IMR-90 (cell line): ENCODE measurements around the gene OSBPL6. TPM values are rescaled to one million over a fixed set of nuclear protein-coding genes. Genes with fewer than 3 reads are reported as not detected.

Experiments
- ATAC-seq: fragments of 200-7000 bp; cut with Tn5 transposase; 2 replicates; pipeline ENCODE4 v1.9.1; 2020; ENCODE audit warnings: low read depth, mild to moderate bottlenecking, moderate library complexity
- BruUV-seq: library from RNA; stranded (reverse); fragments of 400-500 nt; replicated peaks from 2 replicates; lab custom pipeline; 2021; lab: Mats Ljungman, UMichigan
- CTCF ChIA-PET: fragments of 300-600 bp; formaldehyde crosslinking; extraction: SDS; loops from one replicate; lab custom pipeline; 2021; ENCODE audit warnings: antibody characterized with exemption; lab: Yijun Ruan, JAX
- POLR2A ChIA-PET: fragments of 300-600 bp; sonication (Branson Sonifier 250); formaldehyde crosslinking; loops from one replicate; lab custom pipeline; 2022; ENCODE audit warnings: antibody characterized with exemption; ENCODE audit not compliant: unreplicated experiment; lab: Charles Lee
- DNase-seq: peaks from one replicate; pipeline ENCODE4 v3.0.0; 2013
- H2AFZ ChIP-seq: replicated peaks from 2 replicates; pipeline ENCODE3; 2013; ENCODE audit warnings: low read length, mild to moderate bottlenecking; ENCODE audit not compliant: poor library complexity
- H2AK5ac ChIP-seq: 2 replicates; pipeline ENCODE4 v1.6.1; 2013; ENCODE audit warnings: low read depth, low read length, inconsistent platforms
- H2AK9ac ChIP-seq: replicated peaks from 2 replicates; pipeline ENCODE3; 2013; ENCODE audit warnings: mild to moderate bottlenecking, low read depth, low read length, moderate library complexity; ENCODE audit not compliant: poor library complexity
- H2BK120ac ChIP-seq: 2 replicates; pipeline ENCODE4 v1.6.1; 2013; ENCODE audit warnings: low read depth, low read length, inconsistent platforms
- H2BK15ac ChIP-seq: 3 replicates; pipeline ENCODE4 v1.6.1; 2013; ENCODE audit warnings: low read depth, low read length, inconsistent platforms
- H2BK20ac ChIP-seq: 2 replicates; pipeline ENCODE4 v1.6.1; 2013; ENCODE audit warnings: low read depth, mild to moderate bottlenecking, inconsistent platforms, low read length, moderate library complexity
- H2BK5ac ChIP-seq: 2 replicates; pipeline ENCODE4 v1.6.1; 2013; ENCODE audit warnings: mild to moderate bottlenecking, low read depth, low read length, inconsistent platforms; ENCODE audit not compliant: poor library complexity, severe bottlenecking
- H3K14ac ChIP-seq: replicated peaks from 2 replicates; pipeline ENCODE4 v1.6.1; 2013; ENCODE audit warnings: low read depth, low read length, inconsistent platforms
- H3K18ac ChIP-seq: 2 replicates; pipeline ENCODE4 v1.6.1; 2013; ENCODE audit warnings: low read depth, low read length, control low read depth
- H3K23ac ChIP-seq: 2 replicates; pipeline ENCODE4 v1.6.1; 2013; ENCODE audit warnings: low read depth, low read length, inconsistent platforms
- H3K27ac ChIP-seq: 2 replicates; pipeline ENCODE4 v1.5.1; 2013; ENCODE audit warnings: mild to moderate bottlenecking, control low read depth, low read length; ENCODE audit not compliant: insufficient read depth
- H3K27me3 ChIP-seq: 2 replicates; pipeline ENCODE4 v1.6.1; 2013; ENCODE audit warnings: low read length; ENCODE audit not compliant: control insufficient read depth, insufficient read depth
- H3K36me3 ChIP-seq: 2 replicates; pipeline ENCODE4 v1.6.1; 2013; ENCODE audit warnings: low read length, mixed read lengths; ENCODE audit not compliant: control insufficient read depth, insufficient read depth
- H3K4ac ChIP-seq: 2 replicates; pipeline ENCODE4 v1.6.1; 2013; ENCODE audit warnings: low read depth, low read length, inconsistent platforms
- H3K4me1 ChIP-seq: 2 replicates; pipeline ENCODE4 v1.6.1; 2013; ENCODE audit warnings: low read length, mixed read lengths; ENCODE audit not compliant: control insufficient read depth, insufficient read depth
- H3K4me2 ChIP-seq: 2 replicates; pipeline ENCODE4 v1.6.1; 2013; ENCODE audit warnings: low read depth, mild to moderate bottlenecking, control low read depth, low read length, moderate library complexity
- H3K4me3 ChIP-seq: 2 replicates; pipeline ENCODE4 v1.5.1; 2013; ENCODE audit warnings: low read depth, mild to moderate bottlenecking, control low read depth, low read length, moderate library complexity; ENCODE audit not compliant: insufficient read depth
- H3K56ac ChIP-seq: 2 replicates; pipeline ENCODE4 v1.6.1; 2013; ENCODE audit warnings: low read length, inconsistent platforms; ENCODE audit not compliant: insufficient read depth; ENCODE audit errors: extremely low read depth
- H3K79me1 ChIP-seq, 2 experiments: 2 replicates each; pipeline ENCODE4 v1.6.1; 2013; ENCODE audit warnings: low read length in 2 of 2, inconsistent platforms in 1 of 2, low read depth in 1 of 2
- H3K9ac ChIP-seq: 2 replicates; pipeline ENCODE4 v1.6.1; 2013; ENCODE audit warnings: low read depth, low read length, control low read depth
- H3K9me1 ChIP-seq: 2 replicates; pipeline ENCODE4 v1.6.1; 2013; ENCODE audit warnings: low read length, inconsistent platforms; ENCODE audit not compliant: insufficient read depth
- H3K9me3 ChIP-seq: 2 replicates; pipeline ENCODE4 v1.6.1; 2013; ENCODE audit warnings: low read length; ENCODE audit not compliant: control insufficient read depth, insufficient read depth
- H4K20me1 ChIP-seq: 2 replicates; pipeline ENCODE4 v1.6.1; 2013; ENCODE audit warnings: low read length, inconsistent platforms; ENCODE audit not compliant: insufficient read depth
- H4K5ac ChIP-seq: 2 replicates; pipeline ENCODE4 v1.6.1; 2013; ENCODE audit warnings: mild to moderate bottlenecking, low read depth, low read length, control low read depth
- H4K8ac ChIP-seq, 2 experiments: 2 replicates each; pipeline ENCODE4 v1.6.1; 2013; ENCODE audit warnings: low read depth in 2 of 2, low read length in 2 of 2, control low read depth in 1 of 2, inconsistent platforms in 1 of 2
- H4K91ac ChIP-seq: 2 replicates; pipeline ENCODE4 v1.6.1; 2013; ENCODE audit warnings: low read depth, low read length, inconsistent platforms; ENCODE audit not compliant: insufficient read depth
- MXI1 ChIP-seq: IDR thresholded peaks from 2 replicates; pipeline ENCODE4 v1.6.1; 2012; ENCODE audit warnings: low read depth, mild to moderate bottlenecking, low read length, moderate library complexity, borderline replicate concordance
- RCOR1 ChIP-seq: IDR thresholded peaks from 2 replicates; pipeline ENCODE4 v1.6.1; 2012; ENCODE audit warnings: mild to moderate bottlenecking, low read length, improper control_type of control experiment; ENCODE audit not compliant: insufficient replicate concordance
- WGBS, 2 experiments: methylation state at CpG; one replicate each; pipeline versions ENCODE4 v1.1.5 to v1.1.7; 2013; ENCODE audit warnings: missing lambda C conversion rate in 2 of 2; ENCODE audit not compliant: insufficient read length in 1 of 2; ENCODE audit errors: extremely low coverage in 2 of 2; 5-methylcytosine and 5-hydroxymethylcytosine counted together
- dilution Hi-C: fragments of 300-500 bp; cut with HindIII; formaldehyde crosslinking; loops from one replicate; pipeline ENCODE4 v1.14.3; 2018; ENCODE audit warnings: low sequenced_read_pairs; ENCODE audit not compliant: unreplicated experiment
- in situ Hi-C: fragments of 300-500 bp; cut with MboI; formaldehyde crosslinking; loops from 3 replicates; pipeline ENCODE4 v1.14.3; 2019; ENCODE audit warnings: low sequenced_read_pairs, inconsistent platforms, mixed read lengths
- intact Hi-C: fragments of 100-400 bp; cut with micrococcal nuclease; formaldehyde crosslinking; loops from 2 replicates; pipeline ENCODE4 v1.10.0; 2022
- polyA plus RNA-seq, 3 experiments: library from polyadenylated mRNA; depleted of rRNA; stranded (reverse); fragments of >200 nt; gene quantifications; 2 replicates each; pipeline ENCODE4 v1.2.3, GENCODE V29; 2012; ENCODE audit warnings: low replicate concordance in 1 of 3
- total RNA-seq: library from RNA; depleted of rRNA; stranded (reverse); fragments of >200 nt; gene quantifications from 2 replicates; pipeline ENCODE4 v1.2.3, GENCODE V29; 2012

OSBPL6 gene
- total and polyA plus RNA-seq, 2 of the 4 experiments (the other 2 are of a cell fraction): 3.2 to 3.7 TPM

- Histone ChIP-seq H3K9me1 (no peaks in the 10 kb centered on the region), H2AK9ac (no peak overlapping the region), H3K9me3 (no peaks in the 10 kb centered on the region), H3K23ac (no peak overlapping the region), H4K8ac (no peak overlapping the region), H4K20me1 (no peaks in the 10 kb centered on the region), H3K27ac (no peak overlapping the region), H2BK120ac (no peak overlapping the region), H3K4me2 (no peak overlapping the region), H3K9ac (no peak overlapping the region), H4K91ac (no peak overlapping the region), H2BK15ac (no peak overlapping the region), H2AFZ (no peak overlapping the region), H2AK5ac (no peak overlapping the region), H3K36me3 (peaks cover 28% of the 10 kb centered on the region), H3K56ac (no peak overlapping the region), H3K4ac (no peak overlapping the region), H3K18ac (no peak overlapping the region), H3K4me1 (no peaks in the 10 kb centered on the region), H2BK20ac (no peak overlapping the region), H3K14ac (no peak overlapping the region), H3K27me3 (no peaks in the 10 kb centered on the region), H3K79me1 (peaks cover 0 to 5% of the 10 kb centered on the region in 2 experiments; a peak in 1 of 4 replicates), H3K4me3 (no peak overlapping the region), H4K5ac (no peak overlapping the region), H2BK5ac (no peak overlapping the region)
- dilution Hi-C loops (no loop called here), intact Hi-C loops (loop anchor here (1.0 kb wide), 1 partner anchor 14 kb away; no protein-coding TSS in a partner anchor), in situ Hi-C loops (no loop called here)
- no TSS peak for BruUV-seq
- ATAC-seq (no peak), DNase-seq (no peak)
- POLR2A ChIA-PET: no interaction called here
- no CpG with 5 or more reads among the region's 2 CpGs for WGBS, 2 experiments
- CTCF ChIA-PET: interaction anchor here (1.6 kb wide), 1 partner anchor 9 kb away, joined by 3 read pairs; no protein-coding TSS in a partner anchor
- TF ChIP-seq MXI1 (no peak), RCOR1 (no peak)
These were observed 242.3 kb downstream of the OSBPL6 start for GRCh38 chr2:178436662-178437061.
